Upper lobe of left lung (tissue), 4 donors: ENCODE results near the gene WASHC3.

ENCODE experiments used
- POLR2A ChIP-seq, 4 donors: fragments of 450-650 bp; IDR thresholded peaks; one replicate each; pipeline ENCODE4 v1.5.1; 2016 to 2017; ENCODE audit warnings: antibody characterized with exemption in 4 of 4, mild to moderate bottlenecking in 2 of 4
- POLR2AphosphoS5 ChIP-seq, 2 donors: sonication (generic); formaldehyde crosslinking; IDR thresholded peaks; one replicate each; pipeline ENCODE4 v1.5.1; 2017; ENCODE audit warnings: antibody characterized with exemption in 2 of 2
- TF ChIP-seq, protein P1 (sequence below), 6 experiments: fragments of 450-650 bp in 4 of 6; fragments of 200-600 bp in 2 of 6; sonication (generic) in 2 of 6; IDR thresholded peaks; one replicate each; pipeline ENCODE4 v1.5.1; 2016 to 2019; ENCODE audit warnings: antibody characterized with exemption in 6 of 6

DNA sequence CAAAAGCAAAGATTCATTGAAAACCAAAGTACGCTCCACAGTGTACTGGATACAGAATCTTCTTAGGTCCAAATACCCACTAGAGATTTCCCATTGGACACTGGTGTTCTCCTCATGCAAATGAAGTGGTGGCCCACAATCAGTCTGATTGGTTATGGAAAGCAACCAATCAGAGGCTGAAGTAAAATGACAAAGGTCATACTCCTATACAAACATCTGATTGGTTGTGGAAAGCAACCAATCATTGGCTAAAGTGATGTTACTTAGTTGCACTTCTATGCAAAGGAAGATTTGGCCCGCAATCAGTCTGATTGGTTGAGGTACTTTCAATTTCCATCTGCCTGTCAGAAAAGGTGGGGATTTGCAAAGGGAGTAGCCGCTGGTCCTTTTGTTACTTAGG is 1.3 kb upstream of the WASHC3 start:
- TF ChIP-seq POLR2AphosphoS5 (IDR thresholded peaks at IDR 0.05) = no peak
- TF ChIP-seq POLR2A (IDR thresholded peaks at IDR 0.05) = no peak
- TF ChIP-seq, protein P1, sequence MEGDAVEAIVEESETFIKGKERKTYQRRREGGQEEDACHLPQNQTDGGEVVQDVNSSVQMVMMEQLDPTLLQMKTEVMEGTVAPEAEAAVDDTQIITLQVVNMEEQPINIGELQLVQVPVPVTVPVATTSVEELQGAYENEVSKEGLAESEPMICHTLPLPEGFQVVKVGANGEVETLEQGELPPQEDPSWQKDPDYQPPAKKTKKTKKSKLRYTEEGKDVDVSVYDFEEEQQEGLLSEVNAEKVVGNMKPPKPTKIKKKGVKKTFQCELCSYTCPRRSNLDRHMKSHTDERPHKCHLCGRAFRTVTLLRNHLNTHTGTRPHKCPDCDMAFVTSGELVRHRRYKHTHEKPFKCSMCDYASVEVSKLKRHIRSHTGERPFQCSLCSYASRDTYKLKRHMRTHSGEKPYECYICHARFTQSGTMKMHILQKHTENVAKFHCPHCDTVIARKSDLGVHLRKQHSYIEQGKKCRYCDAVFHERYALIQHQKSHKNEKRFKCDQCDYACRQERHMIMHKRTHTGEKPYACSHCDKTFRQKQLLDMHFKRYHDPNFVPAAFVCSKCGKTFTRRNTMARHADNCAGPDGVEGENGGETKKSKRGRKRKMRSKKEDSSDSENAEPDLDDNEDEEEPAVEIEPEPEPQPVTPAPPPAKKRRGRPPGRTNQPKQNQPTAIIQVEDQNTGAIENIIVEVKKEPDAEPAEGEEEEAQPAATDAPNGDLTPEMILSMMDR (IDR thresholded peaks at IDR 0.05) = no peak
